ENCODE data around the gene MROH2A.

The MROH2A gene

DNA sequence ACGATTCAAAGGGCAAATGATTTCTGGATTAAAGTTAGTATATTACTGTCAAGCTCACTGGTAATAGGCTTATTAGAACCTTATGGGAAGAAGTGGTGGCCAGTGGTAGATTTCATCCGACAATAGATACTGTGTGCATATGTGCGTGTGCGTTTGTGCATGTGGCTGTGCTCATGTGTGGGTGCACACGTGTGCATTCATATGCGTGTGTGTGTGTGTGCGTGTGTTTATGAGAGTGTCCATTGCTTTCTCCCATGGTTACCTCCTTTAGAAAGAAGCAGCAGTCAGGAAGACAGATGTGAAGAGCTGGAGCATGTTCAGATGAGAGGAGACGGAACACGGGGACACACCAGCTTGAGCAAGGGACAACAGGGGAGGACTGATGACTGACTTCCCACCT is 8.9 kb upstream of the MROH2A start:
- FAIRE-seq (no peak), DNase-seq (ENCODE audit: insufficient read length, low spot score) (no peak)
- TF ChIP-seq, protein P1, sequence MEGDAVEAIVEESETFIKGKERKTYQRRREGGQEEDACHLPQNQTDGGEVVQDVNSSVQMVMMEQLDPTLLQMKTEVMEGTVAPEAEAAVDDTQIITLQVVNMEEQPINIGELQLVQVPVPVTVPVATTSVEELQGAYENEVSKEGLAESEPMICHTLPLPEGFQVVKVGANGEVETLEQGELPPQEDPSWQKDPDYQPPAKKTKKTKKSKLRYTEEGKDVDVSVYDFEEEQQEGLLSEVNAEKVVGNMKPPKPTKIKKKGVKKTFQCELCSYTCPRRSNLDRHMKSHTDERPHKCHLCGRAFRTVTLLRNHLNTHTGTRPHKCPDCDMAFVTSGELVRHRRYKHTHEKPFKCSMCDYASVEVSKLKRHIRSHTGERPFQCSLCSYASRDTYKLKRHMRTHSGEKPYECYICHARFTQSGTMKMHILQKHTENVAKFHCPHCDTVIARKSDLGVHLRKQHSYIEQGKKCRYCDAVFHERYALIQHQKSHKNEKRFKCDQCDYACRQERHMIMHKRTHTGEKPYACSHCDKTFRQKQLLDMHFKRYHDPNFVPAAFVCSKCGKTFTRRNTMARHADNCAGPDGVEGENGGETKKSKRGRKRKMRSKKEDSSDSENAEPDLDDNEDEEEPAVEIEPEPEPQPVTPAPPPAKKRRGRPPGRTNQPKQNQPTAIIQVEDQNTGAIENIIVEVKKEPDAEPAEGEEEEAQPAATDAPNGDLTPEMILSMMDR (IDR thresholded peaks at IDR 0.05; ENCODE audit: insufficient read depth, missing control alignments) = no peak

- TF ChIP-seq, protein P1 (IDR thresholded peaks at IDR 0.05; ENCODE audit: insufficient read depth, missing control alignments) = no peak
- DNase-seq (ENCODE audit: insufficient read length, low spot score) (no peak), FAIRE-seq (no peak)
Measured at GRCh38 chr2:233772153-233772552, 6.0 kb upstream of the MROH2A start.

- no peak for DNase-seq (ENCODE audit: insufficient read length, low spot score)
- TF ChIP-seq, protein P1 (IDR thresholded peaks at IDR 0.05; ENCODE audit: insufficient read depth, missing control alignments) = no peak
- FAIRE-seq = no peak
Measured at GRCh38 chr2:233772583-233772982, 5.5 kb upstream of the MROH2A start.

- TF ChIP-seq, protein P1 (IDR thresholded peaks at IDR 0.05; ENCODE audit: insufficient read depth, missing control alignments) = no peak
- FAIRE-seq (no peak), DNase-seq (ENCODE audit: insufficient read length, low spot score) (no peak)
Measured at GRCh38 chr2:233773854-233774253, 4.3 kb upstream of the MROH2A start.

DNA sequence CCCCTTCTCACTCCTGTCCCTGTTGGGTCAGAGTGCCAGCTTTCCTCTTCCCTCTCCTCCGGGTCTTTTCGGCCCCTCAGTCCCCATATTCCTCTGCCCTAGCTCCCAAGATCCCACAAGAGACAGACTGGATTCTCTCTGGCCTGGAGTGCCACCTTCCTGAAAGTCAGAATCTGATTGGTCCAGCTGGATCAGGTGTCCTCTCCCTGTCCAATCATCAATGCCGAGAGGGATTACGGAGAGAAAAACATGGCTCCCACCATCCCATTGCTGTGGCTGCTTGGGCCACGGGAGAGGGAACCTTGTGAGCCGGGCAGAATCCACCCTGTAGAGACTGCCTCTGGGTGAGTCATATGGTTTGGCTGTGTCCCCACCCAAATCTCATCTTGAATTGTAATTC is 2.7 kb upstream of the MROH2A start:
- FAIRE-seq = no peak

GRCh38 chr2:233779722-233780121 is 1.6 kb downstream of the MROH2A start:
- TF ChIP-seq, protein P1 (IDR thresholded peaks at IDR 0.05; ENCODE audit: insufficient read depth, missing control alignments) = no peak
- FAIRE-seq (no peak), DNase-seq (ENCODE audit: insufficient read length, low spot score) (no peak)

More for the DNA sequence above, 2.7 kb upstream of the MROH2A start:
- TF ChIP-seq, protein P1 (IDR thresholded peaks at IDR 0.05; ENCODE audit: insufficient read depth, missing control alignments) = no peak
- no peak for DNase-seq (ENCODE audit: insufficient read length, low spot score)

GRCh38 chr2:233780771-233781170 is 2.6 kb downstream of the MROH2A start:
- DNase-seq (ENCODE audit: insufficient read length, low spot score) = no peak
- FAIRE-seq = no peak
- TF ChIP-seq, protein P1 (IDR thresholded peaks at IDR 0.05; ENCODE audit: insufficient read depth, missing control alignments) = no peak
